Stimulated activated CD8-positive, alpha-beta memory T cell treated with anti-CD3 and anti-CD28 coated beads, Interleukin-12 subunit alpha, Interleukin-12 subunit beta, amount 100 ng/mL, for 24 hours (primary cell): ENCODE measurements around the gene PROB1.

Experiments used
- DNase-seq: peaks from one replicate; pipeline ENCODE4 v3.0.0-alpha.2; 2020; ENCODE audit errors: extremely low read depth

The PROB1 gene

GRCh38 chr5:139341689-139342422 lies 53.0 kb downstream of the PROB1 start, which contains the start of gene PAIP2:
Gene PAIP2, plus strand, starts transcription at chr5:139341854. Its CDS starts 21,931 bp downstream, at chr5:139363785.
- DNase-seq: peak; percentile 95

- no peak for DNase-seq
Observed at GRCh38 chr5:139341187-139341688, 53.7 kb downstream of the PROB1 start.
